Activated CD8-positive, alpha-beta memory T cell treated with anti-CD3 and anti-CD28 coated beads for 36 hours (primary cell): ENCODE data around the gene KCTD15. TPM values are rescaled to one million over a fixed set of nuclear protein-coding genes. Genes with fewer than 3 reads are reported as not detected.

ENCODE experiments used
- CTCF ChIA-PET: fragments of 350-600 bp; sonication (Branson Sonifier 250); formaldehyde crosslinking; loops from one replicate; lab custom pipeline; 2021; ENCODE audit warnings: antibody characterized with exemption; lab: Charles Lee
- POLR2A ChIA-PET: fragments of 350-600 bp; sonication (Branson Sonifier 250); formaldehyde crosslinking; loops from one replicate; lab custom pipeline; 2021; ENCODE audit warnings: antibody characterized with exemption; lab: Charles Lee
- total RNA-seq, 2 experiments: library from RNA; stranded (reverse); gene quantifications; one replicate each; pipeline ENCODE4 v1.2.3, GENCODE V29; 2021

KCTD15 gene
- total RNA-seq, 2 experiments from 2014 or later, result 6.4 to 7.6 TPM

DNA sequence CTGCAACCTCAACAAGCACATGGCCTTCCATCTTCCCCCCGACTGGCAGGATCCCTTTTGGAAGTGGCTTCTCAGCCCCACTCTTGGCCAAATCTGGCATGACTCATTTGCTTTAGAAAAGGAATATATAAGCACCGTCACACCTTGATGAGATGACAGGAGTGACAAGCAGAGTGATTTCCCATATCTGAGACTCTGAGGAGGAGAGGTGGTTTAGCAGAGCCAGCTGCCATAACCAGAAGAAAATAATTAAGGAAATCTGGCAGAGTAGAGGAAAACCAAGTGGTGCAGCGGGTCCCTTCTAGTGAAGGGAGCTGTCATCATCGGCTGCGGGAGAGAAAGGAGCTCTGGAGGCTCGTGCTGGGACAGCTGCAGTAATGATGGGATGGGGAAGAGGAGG lies 27.5 kb upstream of the KCTD15 start:
- CTCF ChIA-PET, result interaction anchor here (1.2 to 2.4 kb wide), 2 partner anchors 9 to 353 kb away, joined by 3 to 13 read pairs; no protein-coding TSS in a partner anchor
- POLR2A ChIA-PET, result no interaction called here

DNA sequence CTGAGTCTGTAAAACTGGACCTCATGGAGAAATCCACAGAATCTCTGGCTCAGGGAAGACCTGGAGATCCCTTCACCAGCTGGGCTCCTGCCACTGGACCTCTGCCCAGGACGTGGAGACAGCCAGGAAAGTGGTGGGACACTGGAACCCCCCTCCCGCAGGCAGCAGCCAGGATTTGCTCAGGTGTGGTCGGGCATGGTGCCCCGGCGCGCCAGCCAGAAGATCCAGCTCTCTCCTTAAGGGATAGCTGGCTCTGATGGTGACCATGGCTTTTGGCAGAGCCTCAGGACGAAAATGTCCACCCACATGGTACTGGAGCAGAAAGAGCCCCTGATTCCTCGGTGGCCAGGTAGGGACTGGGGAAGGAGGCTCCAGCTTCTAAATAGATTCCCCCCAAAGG lies 26.6 kb upstream of the KCTD15 start:
- ChIA-PET CTCF (interaction anchor here (2.5 kb wide), 1 partner anchor 340 kb away, joined by 10 read pairs; no protein-coding TSS in a partner anchor), POLR2A (no interaction called here)

DNA sequence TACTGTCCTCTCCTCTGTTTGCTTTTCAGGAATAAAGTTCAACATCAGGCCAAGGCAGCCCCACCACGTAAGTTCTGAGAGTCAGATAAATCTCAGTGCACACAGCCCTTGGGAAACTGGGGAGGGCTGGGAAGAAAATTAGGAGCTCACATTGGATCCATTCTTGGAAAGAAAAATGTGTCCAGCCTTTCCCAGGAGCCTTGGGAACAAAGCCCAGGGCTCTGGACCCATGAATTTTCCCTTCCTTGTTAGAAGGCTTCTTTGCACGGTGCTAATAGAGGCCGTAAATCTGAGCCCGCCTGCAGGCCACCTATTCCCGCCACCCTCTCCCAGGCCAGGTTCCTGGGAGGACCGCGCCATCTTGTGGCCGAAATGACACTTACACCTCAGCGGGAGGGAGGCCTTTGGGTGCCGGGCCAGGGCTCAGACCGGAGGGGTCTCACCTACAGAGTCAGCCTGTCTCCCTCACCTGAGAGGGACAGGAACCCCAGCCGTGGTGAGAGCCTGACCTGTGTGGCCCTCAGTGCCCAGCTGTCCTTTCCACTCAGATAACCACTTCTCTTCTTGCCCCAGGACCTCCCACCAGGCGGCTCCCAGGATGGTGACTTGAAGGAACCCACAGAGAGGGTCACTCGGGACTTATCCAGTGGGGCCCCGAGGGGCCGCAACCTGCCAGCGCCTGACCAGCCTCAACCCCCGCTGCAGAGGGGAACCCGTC lies 25.1 kb upstream of the KCTD15 start:
- ChIA-PET CTCF (interaction anchor here (1.2 to 2.5 kb wide), 3 partner anchors 31 to 356 kb away, joined by 3 to 10 read pairs (median 4); no protein-coding TSS in a partner anchor), POLR2A (no interaction called here)

DNA sequence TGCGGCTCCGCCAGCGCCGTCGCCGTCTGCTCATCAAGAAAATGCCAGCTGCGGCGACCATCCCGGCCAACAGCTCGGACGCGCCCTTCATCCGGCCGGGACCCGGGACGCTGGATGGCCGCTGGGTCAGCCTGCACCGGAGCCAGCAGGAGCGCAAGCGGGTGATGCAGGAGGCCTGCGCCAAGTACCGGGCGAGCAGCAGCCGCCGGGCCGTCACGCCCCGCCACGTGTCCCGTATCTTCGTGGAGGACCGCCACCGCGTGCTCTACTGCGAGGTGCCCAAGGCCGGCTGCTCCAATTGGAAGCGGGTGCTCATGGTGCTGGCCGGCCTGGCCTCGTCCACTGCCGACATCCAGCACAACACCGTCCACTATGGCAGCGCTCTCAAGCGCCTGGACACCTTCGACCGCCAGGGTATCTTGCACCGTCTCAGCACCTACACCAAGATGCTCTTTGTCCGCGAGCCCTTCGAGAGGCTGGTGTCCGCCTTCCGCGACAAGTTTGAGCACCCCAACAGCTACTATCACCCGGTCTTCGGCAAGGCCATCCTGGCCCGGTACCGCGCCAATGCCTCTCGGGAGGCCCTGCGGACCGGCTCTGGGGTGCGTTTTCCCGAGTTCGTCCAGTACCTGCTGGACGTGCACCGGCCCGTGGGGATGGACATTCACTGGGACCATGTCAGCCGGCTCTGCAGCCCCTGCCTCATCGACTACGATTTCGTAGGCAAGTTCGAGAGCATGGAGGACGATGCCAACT lies 24.4 kb upstream of the KCTD15 start:
- ChIA-PET CTCF (interaction anchor here (0.5 to 2.5 kb wide), 3 partner anchors 32 to 564 kb away, joined by 3 to 10 read pairs (median 4); no protein-coding TSS in a partner anchor), POLR2A (no interaction called here)

GRCh38 chr19:33772858-33773180 lies 23.9 kb upstream of the KCTD15 start:
- ChIA-PET POLR2A (no interaction called here), CTCF (no interaction called here)

DNA sequence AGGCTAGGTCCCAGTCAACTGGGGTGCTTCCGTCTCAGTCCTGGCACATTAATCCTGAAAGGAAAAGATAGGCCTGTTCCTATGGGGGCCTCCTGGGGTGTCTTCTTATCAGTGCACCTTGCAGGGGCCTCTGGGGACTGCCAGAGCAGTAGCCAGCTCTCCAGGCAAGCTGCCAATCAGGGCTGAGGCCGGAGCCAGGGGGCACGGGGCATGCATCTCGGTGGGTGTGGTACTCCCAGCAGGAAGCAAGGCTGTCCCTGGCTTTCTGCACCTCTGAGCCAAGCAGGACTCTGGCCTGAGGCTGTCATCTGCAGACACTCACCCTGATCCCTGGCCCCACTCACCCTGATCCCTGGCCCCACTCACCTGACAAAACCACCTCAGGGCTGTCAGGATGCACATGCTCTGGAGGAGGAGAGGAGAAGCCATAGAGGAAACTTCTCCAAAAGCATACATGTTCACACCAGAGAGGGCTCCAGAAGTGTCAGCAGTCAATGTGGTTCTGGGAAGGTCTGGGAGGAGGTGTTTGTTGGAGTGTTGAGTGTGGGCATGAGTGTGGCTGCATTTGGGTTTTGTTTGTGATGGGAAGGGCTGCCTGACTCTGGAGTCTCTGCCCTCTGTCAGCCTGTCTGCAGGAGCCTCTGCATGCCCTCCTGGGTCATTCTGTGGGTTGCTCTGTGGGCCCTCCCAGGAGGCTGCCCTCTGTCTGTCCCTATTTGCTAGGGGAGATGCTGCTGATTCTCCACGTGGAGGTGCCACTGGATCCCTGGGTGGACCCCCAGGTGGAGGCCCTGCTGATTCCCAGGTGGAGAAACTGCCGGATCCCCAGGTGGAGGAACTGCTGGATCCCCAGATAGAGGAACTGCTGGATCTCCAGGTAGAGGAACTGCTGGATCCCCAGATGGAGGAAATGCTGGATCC lies 22.7 kb upstream of the KCTD15 start:
- CTCF ChIA-PET, result no interaction called here
- POLR2A ChIA-PET, result no interaction called here

GRCh38 chr19:33774751-33775150 lies 21.9 kb upstream of the KCTD15 start:
- POLR2A ChIA-PET, result no interaction called here
- CTCF ChIA-PET, result no interaction called here

- POLR2A ChIA-PET, result no interaction called here
- CTCF ChIA-PET, result interaction anchor here (2.0 to 4.1 kb wide), 2 partner anchors 18 to 222 kb away, joined by 5 to 17 read pairs; no protein-coding TSS in a partner anchor
Measured at GRCh38 chr19:33775731-33776487, 20.8 kb upstream of the KCTD15 start.

DNA sequence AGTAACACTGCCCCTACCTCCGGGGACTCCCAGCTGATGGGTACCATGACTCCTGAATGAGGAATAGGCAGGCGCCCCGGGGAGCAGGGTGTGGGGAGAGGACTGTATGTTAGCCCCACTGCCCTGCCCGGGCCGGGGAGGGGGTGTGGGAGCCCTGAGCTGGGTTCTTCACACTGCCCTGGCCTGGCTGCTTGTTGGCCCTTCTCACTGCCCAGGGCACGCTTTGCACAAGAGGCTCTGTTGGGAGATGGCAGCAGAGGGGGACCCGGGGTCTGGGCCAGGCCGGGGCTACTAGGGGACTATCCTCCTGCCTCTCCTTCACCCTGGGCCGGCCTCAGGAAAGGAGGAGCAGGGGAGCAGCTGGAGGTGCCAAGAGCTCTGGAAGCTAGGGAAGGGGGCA lies 19.3 kb upstream of the KCTD15 start:
- CTCF ChIA-PET, result interaction anchor here (0.6 to 4.1 kb wide), 32 partner anchors 9 to 935 kb away, joined by 3 to 25 read pairs (median 4); partner anchors contain the start of genes KCTD15 and PEPD
- POLR2A ChIA-PET, result interaction anchor here (1.1 kb wide), 1 partner anchor 357 kb away, joined by 3 read pairs; no protein-coding TSS in a partner anchor

GRCh38 chr19:33777753-33778088 lies 18.9 kb upstream of the KCTD15 start:
- CTCF ChIA-PET, result interaction anchor here (0.6 to 4.1 kb wide), 40 partner anchors 9 to 935 kb away, joined by 3 to 25 read pairs (median 4); partner anchors contain the start of genes KCTD15 and PEPD
- POLR2A ChIA-PET, result interaction anchor here (0.8 to 1.1 kb wide), 2 partner anchors 19 to 357 kb away, joined by 3 to 4 read pairs; partner anchors contain the start of gene KCTD15

DNA sequence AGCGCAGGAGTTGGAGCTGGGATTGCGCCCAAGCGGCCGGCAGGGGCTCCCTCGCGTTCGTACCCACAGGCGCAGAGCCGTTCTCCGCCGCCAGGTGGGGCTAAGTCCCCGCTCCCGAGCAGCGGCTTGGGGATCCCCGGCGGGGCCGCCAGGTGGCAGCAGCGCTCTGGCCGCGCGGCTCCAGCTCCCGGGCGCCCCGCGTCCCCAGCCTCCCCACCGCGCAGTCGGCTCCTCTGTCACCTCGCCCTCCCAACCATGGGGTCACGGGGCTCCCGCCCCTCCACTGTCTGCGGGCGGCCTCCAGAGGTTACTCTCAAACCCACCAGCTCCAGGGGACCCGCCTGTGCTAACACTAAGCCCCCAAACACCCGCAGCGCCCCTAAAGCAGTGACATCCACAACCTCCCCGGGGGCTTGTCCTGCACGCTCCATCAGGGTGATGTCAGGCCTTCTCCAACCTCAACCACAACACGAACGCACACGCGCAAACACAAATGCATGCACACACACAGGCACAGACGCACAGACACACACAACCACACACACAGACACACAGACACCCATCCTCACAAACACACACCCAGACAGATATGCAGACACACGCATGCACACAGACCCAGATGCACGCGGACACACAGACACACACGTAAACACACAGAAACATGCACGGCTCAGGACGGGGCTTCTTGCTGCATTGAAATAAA lies 18.4 kb upstream of the KCTD15 start:
- ChIA-PET POLR2A (interaction anchor here (0.8 to 1.1 kb wide), 2 partner anchors 18 to 356 kb away, joined by 3 to 4 read pairs; partner anchors contain the start of gene KCTD15), CTCF (interaction anchor here (0.6 to 4.1 kb wide), 41 partner anchors 9 to 935 kb away, joined by 3 to 25 read pairs (median 4); partner anchors contain the start of genes KCTD15 and PEPD)

- POLR2A ChIA-PET, result interaction anchor here (0.8 kb wide), 1 partner anchor 18 kb away, joined by 3 read pairs; no protein-coding TSS in a partner anchor
- CTCF ChIA-PET, result interaction anchor here (4.1 kb wide), 1 partner anchor 14 kb away, joined by 17 read pairs; no protein-coding TSS in a partner anchor
Measured at GRCh38 chr19:33779849-33780248, 16.8 kb upstream of the KCTD15 start.

- CTCF ChIA-PET, result interaction anchor here (4.1 kb wide), 1 partner anchor 14 kb away, joined by 17 read pairs; no protein-coding TSS in a partner anchor
- POLR2A ChIA-PET, result interaction anchor here (0.8 kb wide), 1 partner anchor 17 kb away, joined by 3 read pairs; no protein-coding TSS in a partner anchor
Measured at GRCh38 chr19:33780251-33780650, 16.4 kb upstream of the KCTD15 start.

DNA sequence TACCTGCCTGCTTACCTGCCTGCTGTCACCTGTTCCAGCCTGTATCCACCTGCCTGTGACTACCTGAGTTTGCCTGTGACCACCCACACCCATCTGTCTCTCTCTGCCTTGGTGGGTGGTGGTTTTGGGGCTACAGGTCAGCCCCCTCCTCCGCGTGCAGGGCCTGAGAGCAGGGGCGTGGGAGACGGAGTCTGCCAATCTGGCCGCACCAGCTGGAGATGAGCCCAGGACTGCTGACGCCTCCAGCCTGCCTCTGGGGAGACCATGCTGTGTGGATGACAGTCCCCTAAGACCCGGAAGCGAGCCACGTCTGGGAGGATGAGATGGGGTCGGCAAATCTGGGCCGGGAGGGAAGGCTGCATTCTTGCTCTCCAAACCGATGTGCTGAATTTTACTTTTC lies 15.9 kb upstream of the KCTD15 start:
- ChIA-PET POLR2A (no interaction called here), CTCF (no interaction called here)

- CTCF ChIA-PET, result no interaction called here
Measured at GRCh38 chr19:33781415-33781935, 15.2 kb upstream of the KCTD15 start.

GRCh38 chr19:33781996-33782395 lies 14.7 kb upstream of the KCTD15 start:
- ChIA-PET CTCF (no interaction called here), POLR2A (no interaction called here)

More at GRCh38 chr19:33781415-33781935, 15.2 kb upstream of the KCTD15 start:
- POLR2A ChIA-PET, result no interaction called here

GRCh38 chr19:33784432-33784831 lies 12.2 kb upstream of the KCTD15 start:
- CTCF ChIA-PET, result no interaction called here
- POLR2A ChIA-PET, result no interaction called here
